SU-DHL-6 (cell line): ENCODE data around the gene TBX2.

Source experiments
- H2AFZ ChIP-seq: fragments of 200-600 bp; sonication (generic); 2 replicates; pipeline ENCODE4 v1.6.1; 2014; ENCODE audit warnings: low read depth, mild to moderate bottlenecking, moderate library complexity, mixed read lengths, antibody characterized with exemption, low read length; ENCODE audit not compliant: severe bottlenecking
- H3F3A ChIP-seq: fragments of 200-600 bp; shearing (Covaris generic); 2 replicates; pipeline ENCODE4 v1.6.0; 2016; ENCODE audit warnings: antibody characterized with exemption, mild to moderate bottlenecking; ENCODE audit not compliant: insufficient read depth
- H3K27ac ChIP-seq: fragments of 200-600 bp; sonication (generic); 2 replicates; pipeline ENCODE4 v1.5.1; 2016; ENCODE audit warnings: low read depth, mild to moderate bottlenecking, low read length, moderate library complexity, mixed read lengths
- H3K27me3 ChIP-seq: fragments of 200-600 bp; sonication (generic), shearing (Covaris generic); 2 replicates; pipeline ENCODE4 v1.6.0; 2014; ENCODE audit warnings: mild to moderate bottlenecking, low read length
- H3K36me3 ChIP-seq: fragments of 200-600 bp; sonication (generic); 2 replicates; pipeline ENCODE4 v1.6.1; 2014; ENCODE audit warnings: mild to moderate bottlenecking, low read length, mixed read lengths
- H3K4me2 ChIP-seq: fragments of 300-600, 200-600 bp; shearing (Covaris generic), sonication (generic); 2 replicates; pipeline ENCODE4 v1.6.0; 2014; ENCODE audit warnings: low read length, low read depth, mild to moderate bottlenecking; ENCODE audit not compliant: poor library complexity, severe bottlenecking
- H3K4me3 ChIP-seq: fragments of 200-600 bp; sonication (generic); 2 replicates; pipeline ENCODE4 v1.5.1; 2014; ENCODE audit warnings: antibody characterized with exemption, low read length, mild to moderate bottlenecking, mixed read lengths; ENCODE audit not compliant: insufficient read depth, poor library complexity, severe bottlenecking
- H3K79me2 ChIP-seq: fragments of 200-600 bp; sonication (generic); 2 replicates; pipeline ENCODE4 v1.6.1; 2014; ENCODE audit warnings: mild to moderate bottlenecking, low read length, moderate library complexity; ENCODE audit not compliant: insufficient read depth
- H3K9ac ChIP-seq: fragments of 200-600 bp; sonication (generic); 2 replicates; pipeline ENCODE4 v1.7.0; 2014; ENCODE audit warnings: mild to moderate bottlenecking, low read length
- H3K9me2 ChIP-seq: fragments of 200-600 bp; sonication (generic); replicated peaks from 2 replicates; pipeline ENCODE4 v1.6.1; 2014; ENCODE audit warnings: low read length; ENCODE audit not compliant: insufficient read depth
- H3K9me3 ChIP-seq: fragments of 200-600 bp; sonication (generic); 2 replicates; pipeline ENCODE4 v1.6.1; 2014; ENCODE audit warnings: low read length, mixed read lengths; ENCODE audit not compliant: insufficient read depth
- H4K20me1 ChIP-seq: fragments of 200-600 bp; sonication (generic); 2 replicates; pipeline ENCODE4 v1.6.1; 2014; ENCODE audit warnings: low read depth, mild to moderate bottlenecking, antibody characterized with exemption, low read length, moderate library complexity, mixed read lengths
- CTCF ChIP-seq: fragments of 200-600 bp; sonication (generic); IDR thresholded peaks from one replicate; pipeline ENCODE4 v1.5.1; 2017; ENCODE audit warnings: antibody characterized with exemption, mild to moderate bottlenecking, low read length, moderate library complexity; ENCODE audit not compliant: insufficient read depth, poor library complexity, severe bottlenecking
- EZH2phosphoT487 ChIP-seq: fragments of 200-600 bp; sonication (generic), shearing (Covaris generic); conservative IDR thresholded peaks from 2 replicates; pipeline ENCODE4 v1.6.1; 2018; ENCODE audit warnings: mild to moderate bottlenecking, antibody characterized with exemption, low read length, moderate library complexity, mixed read lengths

TBX2 gene

DNA sequence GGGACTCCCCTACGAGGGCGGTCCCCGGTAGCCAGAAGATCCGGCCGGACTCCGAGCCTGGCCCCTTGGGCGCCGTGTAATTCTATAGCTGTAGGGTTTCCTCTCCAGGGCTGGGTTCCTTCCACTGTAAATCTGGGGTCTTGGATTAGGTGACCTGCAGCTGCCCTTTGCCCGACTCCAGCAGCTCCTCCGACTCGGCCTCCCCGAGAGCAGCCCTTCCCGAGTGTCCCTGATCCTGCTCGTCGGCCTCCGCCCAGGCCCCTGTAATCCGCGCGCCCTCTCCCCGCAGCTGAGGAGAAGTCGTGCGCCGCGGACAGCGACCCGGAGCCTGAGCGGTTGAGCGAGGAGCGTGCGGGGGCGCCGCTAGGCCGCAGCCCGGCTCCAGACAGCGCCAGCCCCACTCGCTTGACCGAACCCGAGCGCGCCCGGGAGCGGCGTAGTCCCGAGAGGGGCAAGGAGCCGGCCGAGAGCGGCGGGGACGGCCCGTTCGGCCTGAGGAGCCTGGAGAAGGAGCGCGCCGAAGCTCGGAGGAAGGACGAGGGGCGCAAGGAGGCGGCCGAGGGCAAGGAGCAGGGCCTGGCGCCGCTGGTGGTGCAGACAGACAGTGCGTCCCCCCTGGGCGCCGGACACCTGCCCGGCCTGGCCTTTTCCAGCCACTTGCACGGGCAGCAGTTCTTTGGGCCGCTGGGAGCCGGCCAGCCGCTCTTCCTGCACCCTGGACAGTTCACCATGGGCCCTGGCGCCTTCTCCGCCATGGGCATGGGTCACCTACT is 5.5 kb downstream of the TBX2 start:
- Histone ChIP-seq H4K20me1 (no peaks in the 10 kb centered on the region), H3K27ac (no peak overlapping the region), H3K27me3 (no peaks in the 10 kb centered on the region), H3K9me3 (no peaks in the 10 kb centered on the region), H3K36me3 (no peaks in the 10 kb centered on the region), H3F3A (no peaks in the 10 kb centered on the region), H3K9me2 (no peaks in the 10 kb centered on the region), H3K79me2 (no peaks in the 10 kb centered on the region), H3K4me3 (no peak overlapping the region), H3K9ac (no peak overlapping the region), H3K4me2 (no peak overlapping the region), H2AFZ (no peak overlapping the region)
- TF ChIP-seq EZH2phosphoT487 (no peak), CTCF (no peak)

GRCh38 chr17:61405686-61406536 is 6.3 kb downstream of the TBX2 start:
- no peak overlapping the region for H3K9ac ChIP-seq
- H3K4me2 ChIP-seq, result no peak overlapping the region
- H3K4me3 ChIP-seq, result no peak overlapping the region

DNA sequence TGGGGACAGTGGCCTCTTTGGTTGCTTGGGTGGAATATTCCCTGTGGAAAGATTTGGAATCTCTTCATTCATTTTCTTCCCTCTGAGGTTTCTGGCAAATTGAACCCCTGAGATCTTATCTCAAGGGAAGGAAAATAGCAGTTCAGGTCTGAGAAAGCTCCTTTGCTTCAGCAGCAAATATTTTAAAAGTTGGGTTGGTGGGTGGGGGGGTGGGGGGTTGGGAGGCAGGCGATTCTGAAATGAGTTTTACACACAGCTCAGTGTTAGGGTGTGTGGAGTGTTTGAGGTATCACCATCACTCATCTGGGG is 6.8 kb downstream of the TBX2 start:
- no peak for TF ChIP-seq EZH2phosphoT487
- TF ChIP-seq CTCF, result no peak
- Histone ChIP-seq H3K9ac (no peak overlapping the region), H3K27me3 (no peaks in the 10 kb centered on the region), H3K36me3 (no peaks in the 10 kb centered on the region), H3K4me2 (no peak overlapping the region), H3K79me2 (no peaks in the 10 kb centered on the region), H3K4me3 (no peak overlapping the region), H3F3A (no peaks in the 10 kb centered on the region), H3K9me2 (no peaks in the 10 kb centered on the region), H3K9me3 (no peaks in the 10 kb centered on the region), H3K27ac (no peak overlapping the region), H2AFZ (no peak overlapping the region), H4K20me1 (no peaks in the 10 kb centered on the region)

More at GRCh38 chr17:61405686-61406536, 6.3 kb downstream of the TBX2 start:
- Histone ChIP-seq H3K9me2 (no peaks in the 10 kb centered on the region), H2AFZ (no peak overlapping the region), H3K79me2 (no peaks in the 10 kb centered on the region), H3K9me3 (no peaks in the 10 kb centered on the region), H3F3A (no peaks in the 10 kb centered on the region), H3K36me3 (no peaks in the 10 kb centered on the region), H4K20me1 (no peaks in the 10 kb centered on the region), H3K27ac (no peak overlapping the region), H3K27me3 (no peaks in the 10 kb centered on the region)
- TF ChIP-seq EZH2phosphoT487 (no peak), CTCF (no peak)
